Natural killer cell (primary cell): Measurements from ENCODE around the gene KLK5. TPM values are rescaled to one million over a fixed set of nuclear protein-coding genes. Genes with fewer than 3 reads are reported as not detected.

Experiments used
- ATAC-seq, 3 donors: fragments of 150-1000 bp in 2 of 3; fragments of 200-7000 bp in 1 of 3; cut with Tn5 transposase; 1 replicate in 1 of 3; 2 replicates in 2 of 3; pipeline ENCODE4 v1.10.0; 2021; ENCODE audit warnings: mild to moderate bottlenecking in 2 of 3, moderate library complexity in 2 of 3
- DNase-seq, 2 donors: peaks; one replicate each; pipeline versions ENCODE4 v3.0.0 to v3.0.0-alpha.2; 2013 to 2021; ENCODE audit warnings: mixed read lengths in 1 of 2
- H3K27ac ChIP-seq: one replicate; pipeline ENCODE4 v1.5.1; 2013; ENCODE audit warnings: mild to moderate bottlenecking, low read length
- H3K27me3 ChIP-seq: one replicate; pipeline ENCODE4 v1.6.1; 2013; ENCODE audit warnings: low read length; ENCODE audit not compliant: control insufficient read depth, insufficient read depth
- H3K36me3 ChIP-seq: one replicate; pipeline ENCODE4 v1.6.1; 2013; ENCODE audit warnings: low read length; ENCODE audit not compliant: control insufficient read depth, insufficient read depth
- H3K4me1 ChIP-seq: one replicate; pipeline ENCODE4 v1.6.1; 2013; ENCODE audit warnings: low read length; ENCODE audit not compliant: control insufficient read depth, insufficient read depth
- H3K4me3 ChIP-seq: one replicate; pipeline ENCODE4 v1.5.1; 2013; ENCODE audit warnings: low read length
- H3K9me3 ChIP-seq: one replicate; pipeline ENCODE4 v1.6.1; 2013; ENCODE audit warnings: low read length; ENCODE audit not compliant: control insufficient read depth, insufficient read depth
- H3K27ac Mint-ChIP-seq, 2 donors: one replicate each; pipeline ENCODE4 v1.8.0; 2022; ENCODE audit warnings: mild to moderate bottlenecking in 2 of 2, mixed read lengths in 2 of 2, moderate library complexity in 1 of 2
- H3K27me3 Mint-ChIP-seq, 2 donors: one replicate each; pipeline ENCODE4 v1.8.0; 2022; ENCODE audit warnings: low read depth in 2 of 2, mixed read lengths in 2 of 2
- H3K36me3 Mint-ChIP-seq: one replicate; pipeline ENCODE4 v1.8.0; 2022; ENCODE audit warnings: mixed read lengths
- H3K4me1 Mint-ChIP-seq, 2 donors: one replicate each; pipeline ENCODE4 v1.8.0; 2022; ENCODE audit warnings: mixed read lengths in 2 of 2
- H3K4me3 Mint-ChIP-seq: one replicate; pipeline ENCODE4 v1.8.0; 2022; ENCODE audit warnings: mild to moderate bottlenecking, moderate library complexity, mixed read lengths
- H3K9me3 Mint-ChIP-seq, 2 donors: one replicate each; pipeline ENCODE4 v1.8.0; 2022; ENCODE audit warnings: mixed read lengths in 2 of 2
- WGBS: methylation state at CpG from one replicate; pipeline ENCODE4 v1.1.7; 2013; ENCODE audit warnings: missing lambda C conversion rate; ENCODE audit not compliant: insufficient coverage; 5-methylcytosine and 5-hydroxymethylcytosine counted together
- intact Hi-C: fragments of 100-400 bp; cut with micrococcal nuclease; formaldehyde crosslinking; loops from one replicate; pipeline ENCODE4 v1.14.2; 2022
- total RNA-seq, 4 donors: library from RNA; stranded (reverse); fragments of 120-200 nt in 1 of 4; gene quantifications; one replicate each; pipeline versions ENCODE4 v1.2.3 to v1.2.4, GENCODE V29; 2013 to 2022
- TF ChIP-seq, protein P1 (sequence below): fragments of 200-600 bp; IDR thresholded peaks from one replicate; pipeline ENCODE4 v1.8.0; 2022; ENCODE audit warnings: antibody characterized with exemption

Gene KLK5
- total RNA-seq, 3 donors from 2014 or later (not counting 1 experiment from before 2014, with no cell fraction given): not detected

DNA sequence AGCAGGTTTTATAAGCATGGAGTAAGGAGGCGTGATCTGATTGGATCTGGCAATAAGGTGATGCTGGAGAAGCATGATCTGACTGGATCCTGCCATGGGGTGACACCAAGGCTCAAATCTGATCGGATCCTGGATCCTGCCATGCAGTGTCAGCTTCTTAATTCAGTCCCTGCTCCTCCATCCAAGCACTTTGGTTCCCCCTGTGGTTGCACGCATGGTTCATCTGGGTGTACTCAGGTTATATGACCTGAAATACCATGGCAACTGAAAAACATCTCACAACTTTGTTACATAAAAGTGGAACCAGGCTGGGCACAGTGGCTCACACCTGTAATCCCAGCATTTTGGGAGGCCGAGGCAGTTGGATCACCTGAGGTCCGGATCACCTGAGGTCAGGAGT, 24.0 kb downstream of the KLK5 start:
- intact Hi-C loops: no loop called here
- ATAC-seq (no peak), DNase-seq (no peak)
- Histone ChIP-seq H3K4me1 (no peaks in the 10 kb centered on the region), H3K36me3 (no peaks in the 10 kb centered on the region), H3K9me3 (no peaks in the 10 kb centered on the region), H3K27ac (no peak overlapping the region), H3K4me3 (no peak overlapping the region), H3K27me3 (no peaks in the 10 kb centered on the region)
- Mint-ChIP-seq H3K27ac (no peak overlapping the region), H3K4me1 (peaks cover 0 to 4% of the 10 kb centered on the region in 2 donors), H3K36me3 (no peaks in the 10 kb centered on the region), H3K9me3 (no peaks in the 10 kb centered on the region), H3K27me3 (peaks cover 15 to 30% of the 10 kb centered on the region in 2 donors), H3K4me3 (no peak overlapping the region)
- WGBS: 85% methylated on average over 5 of the region's 5 CpGs
- TF ChIP-seq, protein P1, sequence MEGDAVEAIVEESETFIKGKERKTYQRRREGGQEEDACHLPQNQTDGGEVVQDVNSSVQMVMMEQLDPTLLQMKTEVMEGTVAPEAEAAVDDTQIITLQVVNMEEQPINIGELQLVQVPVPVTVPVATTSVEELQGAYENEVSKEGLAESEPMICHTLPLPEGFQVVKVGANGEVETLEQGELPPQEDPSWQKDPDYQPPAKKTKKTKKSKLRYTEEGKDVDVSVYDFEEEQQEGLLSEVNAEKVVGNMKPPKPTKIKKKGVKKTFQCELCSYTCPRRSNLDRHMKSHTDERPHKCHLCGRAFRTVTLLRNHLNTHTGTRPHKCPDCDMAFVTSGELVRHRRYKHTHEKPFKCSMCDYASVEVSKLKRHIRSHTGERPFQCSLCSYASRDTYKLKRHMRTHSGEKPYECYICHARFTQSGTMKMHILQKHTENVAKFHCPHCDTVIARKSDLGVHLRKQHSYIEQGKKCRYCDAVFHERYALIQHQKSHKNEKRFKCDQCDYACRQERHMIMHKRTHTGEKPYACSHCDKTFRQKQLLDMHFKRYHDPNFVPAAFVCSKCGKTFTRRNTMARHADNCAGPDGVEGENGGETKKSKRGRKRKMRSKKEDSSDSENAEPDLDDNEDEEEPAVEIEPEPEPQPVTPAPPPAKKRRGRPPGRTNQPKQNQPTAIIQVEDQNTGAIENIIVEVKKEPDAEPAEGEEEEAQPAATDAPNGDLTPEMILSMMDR: no peak

DNA sequence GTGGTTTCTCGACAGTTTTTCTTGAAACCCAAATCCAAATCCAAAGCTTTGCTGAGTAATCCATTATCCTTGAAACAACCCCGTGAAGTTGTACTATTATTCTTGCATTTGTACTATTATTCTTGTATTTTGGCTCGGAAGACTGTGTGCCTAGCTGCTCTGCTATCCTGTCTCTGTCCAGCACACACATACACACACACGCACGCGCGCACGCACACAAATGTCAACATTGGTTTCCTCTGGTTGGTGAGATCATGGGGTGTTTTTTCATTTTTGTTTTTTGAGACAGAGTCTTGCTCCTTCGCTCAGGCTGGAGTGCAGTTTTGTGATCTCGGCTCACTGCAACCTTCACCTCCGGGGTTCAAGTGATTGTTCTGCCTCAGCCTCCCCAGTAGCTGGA, 26.7 kb downstream of the KLK5 start:
- WGBS: 66% methylated on average over 4 of the region's 11 CpGs
- Mint-ChIP-seq H3K27me3 (peaks cover 12 to 31% of the 10 kb centered on the region in 2 donors), H3K27ac (no peak overlapping the region), H3K36me3 (no peaks in the 10 kb centered on the region), H3K4me1 (peaks cover 8 to 11% of the 10 kb centered on the region in 2 donors), H3K4me3 (no peak overlapping the region), H3K9me3 (no peaks in the 10 kb centered on the region)
- no peaks in the 10 kb centered on the region for H3K9me3 ChIP-seq
- intact Hi-C loops: no loop called here
- no peaks in the 10 kb centered on the region for H3K36me3 ChIP-seq
- TF ChIP-seq, protein P1: no peak
- no peak for DNase-seq
- H3K27me3 ChIP-seq: peaks cover 3% of the 10 kb centered on the region
- no peak overlapping the region for H3K4me3 ChIP-seq
- H3K27ac ChIP-seq: no peak overlapping the region
- peaks cover 6% of the 10 kb centered on the region for H3K4me1 ChIP-seq
- no peak for ATAC-seq

DNA sequence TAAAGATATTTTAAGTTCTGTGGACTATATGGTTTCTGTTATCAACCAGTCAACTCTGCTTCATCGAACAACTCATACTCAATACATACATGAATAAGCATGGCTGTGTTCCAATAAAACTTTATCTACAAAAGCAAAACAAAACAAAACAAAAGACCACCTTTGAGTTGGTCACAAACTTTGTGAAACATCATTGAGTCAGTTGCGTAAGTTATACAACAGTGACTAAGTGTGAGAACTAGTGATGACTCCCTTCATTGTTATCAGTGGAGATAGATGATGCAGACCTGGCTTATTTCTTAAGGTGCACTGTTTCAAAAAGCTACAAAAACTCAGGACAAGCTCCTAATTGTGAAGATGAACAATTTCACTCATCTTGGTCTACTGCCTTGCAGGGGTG, 27.1 kb downstream of the KLK5 start:
- Mint-ChIP-seq H3K4me3 (no peak overlapping the region), H3K36me3 (no peaks in the 10 kb centered on the region), H3K27me3 (peaks cover 9 to 26% of the 10 kb centered on the region in 2 donors), H3K4me1 (peaks cover 8 to 10% of the 10 kb centered on the region in 2 donors), H3K27ac (no peak overlapping the region), H3K9me3 (no peaks in the 10 kb centered on the region)
- H3K27ac ChIP-seq: no peak overlapping the region
- 85% methylated on average over 2 of the region's 2 CpGs for whole genome bisulfite sequencing
- DNase-seq (no peak), ATAC-seq (no peak)
- peaks cover 6% of the 10 kb centered on the region for H3K4me1 ChIP-seq
- intact Hi-C loops: no loop called here
- peaks cover 3% of the 10 kb centered on the region for H3K27me3 ChIP-seq
- H3K36me3 ChIP-seq: no peaks in the 10 kb centered on the region
- H3K9me3 ChIP-seq: no peaks in the 10 kb centered on the region
- TF ChIP-seq, protein P1: no peak
- H3K4me3 ChIP-seq: no peak overlapping the region

DNA sequence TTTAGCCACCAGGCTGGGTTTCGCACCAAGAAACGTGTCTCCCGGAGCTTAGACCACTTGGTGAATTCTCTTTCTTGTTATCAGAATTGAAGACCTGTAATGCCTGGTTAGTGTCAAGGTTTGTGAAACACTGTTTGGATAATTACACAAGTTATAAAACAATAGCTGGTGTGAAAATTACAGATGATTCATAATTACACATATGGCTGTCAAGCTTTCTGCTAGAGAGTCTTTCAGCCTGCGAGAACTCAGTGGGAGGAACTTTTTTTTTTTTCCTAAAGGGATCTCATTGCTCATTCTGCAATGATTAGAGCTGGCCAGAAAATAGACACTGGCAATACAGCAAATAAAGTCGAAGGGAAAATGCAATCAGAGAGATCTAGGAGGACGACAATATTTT, 28.3 kb downstream of the KLK5 start:
- no peak overlapping the region for H3K4me3 ChIP-seq
- intact Hi-C loops: no loop called here
- TF ChIP-seq, protein P1: no peak
- Mint-ChIP-seq H3K4me3 (no peak overlapping the region), H3K4me1 (peaks cover 8 to 10% of the 10 kb centered on the region in 2 donors), H3K36me3 (no peaks in the 10 kb centered on the region), H3K27me3 (peaks cover 18 to 28% of the 10 kb centered on the region in 2 donors), H3K9me3 (no peaks in the 10 kb centered on the region), H3K27ac (no peak overlapping the region)
- H3K9me3 ChIP-seq: no peaks in the 10 kb centered on the region
- DNase-seq (no peak), ATAC-seq (no peak)
- peaks cover 3% of the 10 kb centered on the region for H3K27me3 ChIP-seq
- H3K27ac ChIP-seq: no peak overlapping the region
- 64% methylated on average over 6 of the region's 6 CpGs for WGBS
- no peaks in the 10 kb centered on the region for H3K36me3 ChIP-seq
- peaks cover 6% of the 10 kb centered on the region for H3K4me1 ChIP-seq
